Upper lobe of left lung (tissue), 6 donors: ENCODE data around the gene KLK13. TPM values are rescaled to one million over a fixed set of nuclear protein-coding genes. Genes with fewer than 3 reads are reported as not detected.
A peak's percentile ranks its signal among the peaks of the same experiment; 100 is the strongest.

Source experiments
- ATAC-seq, 2 donors: fragments of 200-7000 bp; cut with Tn5 transposase; one replicate each; pipeline ENCODE4 v1.9.1; 2022; ENCODE audit warnings: mild to moderate bottlenecking in 2 of 2, moderate library complexity in 2 of 2; ENCODE audit not compliant: low FRiP score in 2 of 2
- DNase-seq, 2 donors: peaks; one replicate each; pipeline ENCODE4 v3.0.0-alpha.2; 2019 to 2020
- H3K27ac ChIP-seq, 4 donors: fragments of 200-600 bp; sonication (generic); one replicate each; pipeline ENCODE4 v1.5.1; 2016 to 2019
- H3K27me3 ChIP-seq, 4 donors: fragments of 200-600 bp; sonication (generic); one replicate each; pipeline ENCODE4 v1.5.1; 2017 to 2019
- H3K36me3 ChIP-seq, 4 donors: fragments of 200-600 bp; sonication (generic); one replicate each; pipeline ENCODE4 v1.5.1; 2016 to 2019
- H3K4me1 ChIP-seq, 4 donors: fragments of 200-600 bp; sonication (generic); one replicate each; pipeline ENCODE4 v1.5.1; 2018 to 2019
- H3K4me3 ChIP-seq, 4 donors: fragments of 200-600 bp; sonication (generic); one replicate each; pipeline ENCODE4 v1.5.1; 2017 to 2019; ENCODE audit warnings: mild to moderate bottlenecking in 2 of 4, moderate library complexity in 1 of 4
- H3K9me3 ChIP-seq, 4 donors: fragments of 200-600 bp; sonication (generic); one replicate each; pipeline ENCODE4 v1.5.1; 2018 to 2019
- CTCF ChIP-seq, 6 experiments: fragments of 450-650 bp in 4 of 6; fragments of 200-600 bp in 2 of 6; sonication (generic) in 2 of 6; IDR thresholded peaks; one replicate each; pipeline ENCODE4 v1.5.1; 2016 to 2019; ENCODE audit warnings: antibody characterized with exemption in 6 of 6
- EP300 ChIP-seq, 4 donors: sonication (generic); formaldehyde crosslinking; IDR thresholded peaks; one replicate each; pipeline ENCODE4 v1.5.1; 2017; ENCODE audit warnings: antibody characterized with exemption in 4 of 4, control low read depth in 2 of 4
- POLR2A ChIP-seq, 4 donors: fragments of 450-650 bp; IDR thresholded peaks; one replicate each; pipeline ENCODE4 v1.5.1; 2016 to 2017; ENCODE audit warnings: antibody characterized with exemption in 4 of 4, mild to moderate bottlenecking in 2 of 4
- POLR2AphosphoS5 ChIP-seq, 2 donors: sonication (generic); formaldehyde crosslinking; IDR thresholded peaks; one replicate each; pipeline ENCODE4 v1.5.1; 2017; ENCODE audit warnings: antibody characterized with exemption in 2 of 2
- WGBS, 2 donors: methylation state at CpG; one replicate each; pipeline ENCODE4 v1.1.5; 2017 to 2018; 5-methylcytosine and 5-hydroxymethylcytosine counted together
- total RNA-seq, 6 donors: library from RNA; depleted of rRNA in 4 of 6; stranded (reverse); fragments of >200 nt in 4 of 6; gene quantifications; one replicate each; pipeline versions ENCODE4 v1.1.0 to v1.2.1, GENCODE V29; 2016 to 2021
- donor health status: DM: no; HTN: no; CAD: no; lungs with moderate emphysema.
- donor health status: DM: no; HTN: yes; CAD: no; lungs with severe emphysema.

Gene KLK13
- total RNA-seq: 10 to 100 TPM in 1 of 6 donors, 1 to 10 TPM in 1, under 1 TPM in 2, not detected in 2; 0.54 to 24.1 (median 1.9) TPM

- peak within 1 kb of the TSS in 3 of 4 donors; percentile 15 to 35 (median 21) for H3K4me3 ChIP-seq
- ATAC-seq: peak in 1 of 2 donors; percentile 56
- peak in 1 of 2 donors; percentile 81 for DNase-seq
- WGBS, 2 donors: 18 to 36% methylated on average over 14 to 24 of the region's 38 CpGs
- TF ChIP-seq CTCF (IDR thresholded peaks at IDR 0.05) (no peak), EP300 (IDR thresholded peaks at IDR 0.05) (no peak), POLR2A (IDR thresholded peaks at IDR 0.05) (no peak), POLR2AphosphoS5 (IDR thresholded peaks at IDR 0.05) (no peak)
- H3K27me3 ChIP-seq: peaks cover 0 to 16% (median 6%) of the 10 kb centered on the region in 4 donors
- no peaks in the 10 kb centered on the region for H3K36me3 ChIP-seq
- peaks cover 0 to 9% (median 4%) of the 10 kb centered on the region in 4 donors for H3K4me1 ChIP-seq
- no peaks in the 10 kb centered on the region for H3K9me3 ChIP-seq
- no peak within 1 kb of the TSS for H3K27ac ChIP-seq
Measured at GRCh38 chr19:51064534-51065220, at the start of gene KLK13. TSS of gene KLK13 (minus strand) at chr19:51065092. CDS start at chr19:51065067, 25 bp downstream.

- ATAC-seq (no peak), DNase-seq (no peak)
- Histone ChIP-seq H3K36me3 (no peaks in the 10 kb centered on the region), H3K9me3 (no peaks in the 10 kb centered on the region), H3K27me3 (no peaks in the 10 kb centered on the region), H3K27ac (peak overlapping the region; percentile 5 to 39 (median 24)), H3K4me1 (peaks cover 0 to 1% (median under 1%) of the 10 kb centered on the region in 4 donors), H3K4me3 (no peak overlapping the region)
- WGBS, 2 donors: 77 to 83% methylated on average over 5 to 6 of the region's 6 CpGs
- TF ChIP-seq POLR2A (IDR thresholded peaks at IDR 0.05) (no peak), CTCF (IDR thresholded peaks at IDR 0.05) (no peak)
Measured at GRCh38 chr19:51114087-51114729, 49.3 kb upstream of the KLK13 start.

- ATAC-seq (no peak), DNase-seq (no peak)
- peaks cover 12 to 18% (median 15%) of the 10 kb centered on the region in 4 donors for H3K4me1 ChIP-seq
- H3K9me3 ChIP-seq: no peaks in the 10 kb centered on the region
- no peaks in the 10 kb centered on the region for H3K36me3 ChIP-seq
- TF ChIP-seq EP300 (IDR thresholded peaks at IDR 0.05) (no peak), POLR2A (IDR thresholded peaks at IDR 0.05) (no peak), POLR2AphosphoS5 (IDR thresholded peaks at IDR 0.05) (no peak), CTCF (IDR thresholded peaks at IDR 0.05) (peak in 1 of 6 experiments; percentile 19)
- no peaks in the 10 kb centered on the region for H3K27me3 ChIP-seq
- 38 to 57% methylated on average over 6 of the region's 6 CpGs for WGBS, 2 donors
- no peak overlapping the region for H3K27ac ChIP-seq
- no peak overlapping the region for H3K4me3 ChIP-seq
Measured at GRCh38 chr19:51111606-51112005, 46.7 kb upstream of the KLK13 start.

GRCh38 chr19:51110666-51110971 lies 45.7 kb upstream of the KLK13 start:
- WGBS, 2 donors: 56 to 70% methylated on average over 1 of the region's 1 CpG
- TF ChIP-seq POLR2A (IDR thresholded peaks at IDR 0.05) (no peak), POLR2AphosphoS5 (IDR thresholded peaks at IDR 0.05) (no peak), CTCF (IDR thresholded peaks at IDR 0.05) (no peak), EP300 (IDR thresholded peaks at IDR 0.05) (no peak)
- Histone ChIP-seq H3K9me3 (no peaks in the 10 kb centered on the region), H3K27ac (no peak overlapping the region), H3K4me3 (no peak overlapping the region), H3K36me3 (peaks cover 0 to 1% (median 0%) of the 10 kb centered on the region in 4 donors), H3K4me1 (peaks cover 12 to 21% (median 15%) of the 10 kb centered on the region in 4 donors), H3K27me3 (no peaks in the 10 kb centered on the region)
- DNase-seq (no peak), ATAC-seq (no peak)
